ENCODE results near the gene ERICH4. TPM values are rescaled to one million over a fixed set of nuclear protein-coding genes. Genes with fewer than 3 reads are reported as not detected.

ERICH4 gene
- total RNA-seq, 1 donor from 2014 or later: not detected

GRCh38 chr19:41426952-41427646 is 15.9 kb upstream of the ERICH4 start, which contains the start of gene B3GNT8:
Gene B3GNT8, minus strand, starts transcription at chr19:41427374. Its CDS starts 596 bp downstream, at chr19:41426778.
- H3K4me1 ChIP-seq: peaks cover 34% of the 10 kb centered on the region
- ATAC-seq: peak; percentile 90

GRCh38 chr19:41427647-41428480 is 15.1 kb upstream of the ERICH4 start:
- Histone ChIP-seq H3K4me3 (peak overlapping the region; percentile 68), H3K27me3 (no peaks in the 10 kb centered on the region), H3K9me3 (no peaks in the 10 kb centered on the region), H3K4me1 (peaks cover 34% of the 10 kb centered on the region), H3K36me3 (peaks cover 51% of the 10 kb centered on the region), H3K27ac (peak overlapping the region; percentile 87)
- no peak for TF ChIP-seq CTCF (IDR thresholded peaks at IDR 0.05)
- DNase-seq (peak; percentile 80), ATAC-seq (peak; percentile 35)
- intact Hi-C loops (cut with DNase I): no loop called here

More at GRCh38 chr19:41426952-41427646, 15.9 kb upstream of the ERICH4 start, which contains the start of gene B3GNT8:
- Histone ChIP-seq H3K27ac (peak within 1 kb of the TSS; percentile 87), H3K9me3 (no peaks in the 10 kb centered on the region), H3K36me3 (peaks cover 54% of the 10 kb centered on the region), H3K4me3 (peak within 1 kb of the TSS; percentile 68), H3K27me3 (no peaks in the 10 kb centered on the region)
- intact Hi-C loops (cut with DNase I): no loop called here
- no peak for TF ChIP-seq CTCF (IDR thresholded peaks at IDR 0.05)
- DNase-seq: peak; percentile 96

- no peak for ATAC-seq
- DNase-seq: no peak
- intact Hi-C loops (cut with DNase I): no loop called here
- Histone ChIP-seq H3K9me3 (no peaks in the 10 kb centered on the region), H3K36me3 (peaks cover 51% of the 10 kb centered on the region), H3K4me3 (peak overlapping the region; percentile 68), H3K27me3 (no peaks in the 10 kb centered on the region), H3K4me1 (peaks cover 34% of the 10 kb centered on the region), H3K27ac (peak overlapping the region; percentile 87)
- TF ChIP-seq CTCF (IDR thresholded peaks at IDR 0.05): no peak
Measured at GRCh38 chr19:41428481-41428859, 14.5 kb upstream of the ERICH4 start.

- Histone ChIP-seq H3K9me3 (no peaks in the 10 kb centered on the region), H3K27ac (peak overlapping the region; percentile 3), H3K36me3 (peaks cover 32% of the 10 kb centered on the region), H3K27me3 (no peaks in the 10 kb centered on the region), H3K4me1 (peaks cover 22% of the 10 kb centered on the region), H3K4me3 (no peak overlapping the region)
- ATAC-seq: no peak
- no peak for TF ChIP-seq CTCF (IDR thresholded peaks at IDR 0.05)
- DNase-seq: no peak
- intact Hi-C loops (cut with DNase I): no loop called here
Measured at GRCh38 chr19:41430922-41431321, 12.0 kb upstream of the ERICH4 start.

- peaks cover 14% of the 10 kb centered on the region for H3K4me1 ChIP-seq
- DNase-seq: no peak
- no peaks in the 10 kb centered on the region for H3K9me3 ChIP-seq
- H3K36me3 ChIP-seq: peaks cover 37% of the 10 kb centered on the region
- H3K27me3 ChIP-seq: no peaks in the 10 kb centered on the region
- ATAC-seq: no peak
- no peak overlapping the region for H3K4me3 ChIP-seq
- H3K27ac ChIP-seq: peak overlapping the region; percentile 3
- TF ChIP-seq CTCF (IDR thresholded peaks at IDR 0.05): peak; percentile 43
- intact Hi-C loops (cut with DNase I): no loop called here
Measured at GRCh38 chr19:41431426-41432386, 11.2 kb upstream of the ERICH4 start.
